Dermis microvascular lymphatic vessel endothelial cell (primary cell): ENCODE data around the gene TMA7. TPM values are rescaled to one million over a fixed set of nuclear protein-coding genes. Genes with fewer than 3 reads are reported as not detected.
"Not testable (repeated sequence)": the region's sequence is repeated elsewhere in the genome, so short reads cannot be mapped to it uniquely, and the experiment has no call there.

ENCODE experiments used
- DNase-seq, 2 donors: peaks; one replicate each; pipeline versions ENCODE4 v3.0.0 to v3.0.0-alpha.2; 2010; ENCODE audit warnings: low read depth in 2 of 2
- total RNA-seq: library from RNA; depleted of rRNA; stranded (reverse); fragments of >200 nt; gene quantifications from 2 replicates; pipeline ENCODE4 v1.2.1, GENCODE V29; 2014

TMA7 gene
- total RNA-seq: 108 and 193 TPM in 2 replicates

DNA sequence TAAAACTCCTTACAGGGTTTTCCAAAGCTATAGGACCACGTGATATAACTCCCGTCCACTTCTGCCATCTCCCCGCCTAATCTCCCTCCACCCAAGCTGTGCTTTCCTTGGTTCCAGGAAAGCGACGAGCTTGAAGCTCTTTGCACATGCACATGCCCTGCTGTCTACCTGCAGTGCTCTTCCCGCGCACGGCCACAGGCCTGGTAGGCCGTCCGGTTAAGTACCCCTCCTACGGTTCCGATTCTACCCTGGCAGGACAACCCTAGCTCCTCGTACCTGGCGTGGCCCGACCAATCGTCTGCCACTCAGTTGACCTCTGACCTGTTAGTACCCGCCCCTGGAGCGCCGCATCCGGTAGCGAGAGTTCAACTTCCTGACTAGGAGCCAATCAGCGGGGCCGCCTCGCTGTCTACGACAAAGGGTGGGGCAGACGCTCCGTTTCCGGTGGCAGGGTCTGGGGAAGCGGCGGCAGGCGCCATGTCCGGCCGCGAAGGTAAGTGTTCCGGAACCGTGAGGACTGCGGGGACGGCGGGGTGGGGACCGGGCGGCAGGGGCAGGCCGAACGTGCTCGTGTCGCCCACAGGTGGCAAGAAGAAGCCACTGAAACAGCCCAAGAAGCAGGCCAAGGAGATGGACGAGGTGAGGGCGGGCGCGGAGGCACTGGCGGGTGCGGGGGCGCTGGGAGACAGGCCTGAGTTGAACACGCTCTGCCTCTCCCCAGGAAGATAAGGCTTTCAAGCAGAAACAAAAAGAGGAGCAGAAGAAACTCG lies at the start of gene TMA7, which contains the start of gene CCDC51:
TSS of gene TMA7 (plus strand) at position 438 of the 770 bp plus-strand sequence. CDS start at position 478, 40 bp downstream.
TSS of gene CCDC51 (minus strand) at position 300 of the 770 bp plus-strand sequence. CDS start 4,991 bp downstream, outside the sequence.
- peak; percentile 91 to 97 for DNase-seq

DNA sequence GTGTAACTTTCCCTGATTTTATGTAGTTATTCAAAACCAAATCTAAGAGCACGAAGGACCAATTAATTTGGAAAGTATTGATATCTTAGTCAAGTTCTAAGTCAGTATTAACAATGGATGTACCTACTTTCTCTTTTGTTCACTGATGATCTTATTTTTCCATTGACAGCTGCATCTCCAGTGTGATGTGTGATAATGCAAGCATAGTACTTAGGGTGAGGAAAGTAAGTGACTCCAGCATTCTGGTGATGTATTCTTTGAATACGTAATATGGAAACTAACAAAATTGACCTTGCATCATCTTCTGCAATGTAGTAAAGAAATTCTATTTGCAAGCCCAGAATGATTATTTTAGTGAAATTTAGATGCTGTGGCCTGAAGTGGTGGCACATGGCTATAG lies 45.7 kb upstream of the TMA7 start:
- DNase-seq: no peak

DNA sequence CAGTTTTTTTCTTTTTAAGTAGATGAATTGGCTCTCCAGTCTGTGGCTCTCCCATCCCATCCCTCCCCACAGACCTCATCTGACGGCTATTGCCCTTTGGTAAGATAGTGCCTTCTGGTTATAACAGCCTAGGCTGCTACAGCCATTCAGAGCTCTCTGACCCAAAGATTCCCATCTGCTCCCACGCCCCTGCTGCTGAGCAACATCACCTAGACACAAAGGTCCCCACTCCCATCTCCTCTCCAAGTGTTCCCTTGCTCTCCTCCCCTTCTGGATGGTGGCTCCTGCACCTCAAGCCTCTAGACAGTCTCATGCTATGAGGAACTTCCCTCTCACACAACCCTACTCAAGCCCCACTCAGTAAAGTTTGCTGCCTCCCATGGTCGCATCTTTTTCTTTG lies 44.3 kb upstream of the TMA7 start:
- DNase-seq: no peak

DNA sequence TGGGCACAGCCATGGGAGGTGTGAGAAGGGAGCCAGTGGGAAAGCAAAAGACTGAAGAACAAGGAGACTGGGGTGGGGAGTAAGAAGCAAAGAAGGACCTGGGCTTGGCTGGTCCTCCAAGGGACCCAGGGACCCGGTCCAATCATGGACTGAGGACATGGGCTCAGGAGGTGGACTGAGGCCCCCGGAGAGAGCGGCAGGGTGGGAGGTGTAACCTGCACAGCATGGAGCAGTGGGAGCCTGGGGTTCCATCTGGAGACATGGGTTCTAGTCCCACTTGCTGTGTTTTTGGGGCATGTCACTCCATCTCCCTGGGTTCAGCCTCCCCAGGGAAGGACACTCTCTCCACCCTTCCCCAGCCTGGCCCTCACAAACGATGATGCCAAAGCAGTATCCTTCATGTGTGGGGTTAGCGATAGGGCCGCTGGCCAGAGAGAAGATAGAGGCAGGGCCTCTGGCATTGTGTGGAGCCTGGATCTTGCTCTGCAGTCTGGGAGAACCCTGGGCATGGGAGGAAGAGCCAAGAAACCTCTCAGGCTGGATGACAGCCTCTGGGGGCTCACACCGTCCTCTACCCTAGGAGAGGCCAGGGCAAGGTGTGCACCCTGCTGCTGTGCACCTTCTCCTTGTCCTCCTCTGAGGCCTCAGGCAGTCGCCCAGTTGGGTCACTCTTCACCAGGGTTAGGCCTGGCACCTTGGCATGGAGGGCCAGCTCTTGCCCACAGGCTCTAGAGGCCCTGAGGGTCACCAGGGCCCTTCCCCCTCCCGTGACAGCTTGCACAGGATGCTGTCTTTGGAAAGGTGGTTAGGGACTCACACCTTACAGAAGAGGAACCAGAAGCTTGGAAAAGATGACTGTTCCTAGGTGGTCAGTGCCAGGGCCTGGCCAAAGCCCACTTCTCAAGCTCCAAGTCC lies 42.0 kb upstream of the TMA7 start:
- DNase-seq: no peak

DNA sequence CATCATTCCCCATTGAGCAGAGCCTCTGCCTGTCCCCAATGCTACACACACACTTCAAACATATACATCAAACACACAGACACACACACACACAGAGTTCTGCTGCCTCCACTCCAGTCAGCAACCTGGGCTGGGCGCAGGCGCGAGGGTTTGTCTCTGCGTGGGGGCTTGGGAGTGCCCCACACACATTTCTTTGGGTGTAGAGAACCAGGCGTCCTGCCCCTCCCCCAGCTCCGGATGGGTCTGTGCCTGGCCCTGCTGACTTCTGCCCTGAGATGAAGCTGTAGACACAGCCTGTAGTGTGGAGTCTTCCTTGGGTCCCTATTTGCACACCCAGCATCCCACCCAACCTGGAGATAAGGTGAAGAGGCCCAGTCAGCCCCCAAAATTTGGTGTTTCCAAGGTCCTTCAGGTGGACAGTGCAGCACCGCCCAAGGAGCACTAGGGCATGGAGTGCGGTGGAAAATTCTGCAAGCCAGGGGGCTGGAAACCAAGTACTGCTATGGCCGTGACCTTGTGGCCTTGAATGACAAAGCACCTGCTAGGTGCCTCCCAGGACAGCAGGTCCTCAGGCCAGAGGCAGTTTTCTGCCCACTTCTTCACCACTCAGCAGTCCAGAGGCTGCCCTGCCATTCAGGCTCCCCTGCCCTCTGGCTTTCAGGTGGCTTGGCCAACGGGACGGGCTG lies 41.2 kb upstream of the TMA7 start:
- no peak for DNase-seq

DNA sequence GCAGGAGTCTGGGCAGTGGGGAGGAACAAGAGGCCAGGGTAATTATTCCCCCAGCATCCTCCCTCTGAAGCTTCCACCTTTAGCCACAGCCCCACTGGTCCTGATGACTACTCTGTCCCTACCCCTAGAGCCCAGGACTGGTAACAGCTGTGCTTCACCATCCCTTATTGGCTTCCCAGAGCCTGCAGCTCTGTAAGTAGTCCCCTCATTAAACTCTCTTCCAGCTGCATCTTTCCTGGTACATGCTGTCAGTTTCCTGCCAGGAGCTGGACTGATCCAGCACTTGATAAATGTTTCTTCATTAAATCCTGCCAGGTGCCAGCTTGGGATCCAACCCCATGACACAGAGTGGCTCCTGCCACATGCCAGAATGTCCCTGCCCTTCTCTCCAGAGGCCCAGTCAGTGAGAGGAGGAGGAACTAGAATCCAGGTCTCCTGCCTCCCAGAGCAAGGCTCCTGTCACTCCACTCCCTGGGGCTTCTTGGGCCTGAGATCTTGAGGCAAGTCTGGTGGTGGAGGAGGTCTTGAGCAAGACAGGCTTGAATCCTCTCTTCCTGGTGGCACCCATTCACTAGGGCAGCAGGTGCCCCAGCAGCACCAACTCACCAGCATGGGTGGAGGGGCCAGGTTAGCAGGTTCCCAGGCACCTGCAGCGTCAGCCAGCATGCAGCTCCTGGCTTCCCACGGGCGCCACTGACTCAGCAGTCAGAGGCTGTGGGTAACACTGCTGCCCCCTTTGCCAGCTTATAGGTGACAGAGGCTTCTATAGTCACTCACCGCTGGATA lies 40.5 kb upstream of the TMA7 start:
- no peak for DNase-seq

DNA sequence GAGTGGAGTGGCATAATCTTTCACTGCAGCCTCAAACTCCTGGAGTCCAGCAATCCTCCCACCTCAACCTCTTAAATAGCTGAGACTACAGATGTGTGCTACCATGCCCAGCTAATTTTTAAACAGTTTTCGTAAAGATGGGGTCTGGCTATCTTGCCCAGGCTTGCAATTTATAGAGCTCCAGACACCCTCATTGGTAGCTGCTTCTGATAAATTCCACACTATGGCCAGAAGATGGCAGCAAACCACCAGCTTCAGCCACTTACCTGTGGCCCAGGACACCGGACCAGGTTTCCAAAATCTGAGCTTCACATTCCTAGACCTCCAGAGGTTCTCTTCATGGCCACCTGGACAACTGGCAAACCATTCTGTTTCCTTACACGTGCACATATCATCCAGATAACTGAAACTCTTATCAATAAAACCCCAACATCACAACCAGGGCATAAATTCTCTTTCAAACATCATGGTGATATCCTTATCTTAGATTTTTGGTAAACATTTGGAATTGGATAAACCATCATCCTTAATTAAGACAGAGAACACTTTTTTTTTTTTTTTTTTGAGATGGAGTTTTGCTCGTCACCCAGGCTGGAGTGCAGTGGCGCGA lies 39.1 kb upstream of the TMA7 start:
- peak; percentile 44 to 70 for DNase-seq

DNA sequence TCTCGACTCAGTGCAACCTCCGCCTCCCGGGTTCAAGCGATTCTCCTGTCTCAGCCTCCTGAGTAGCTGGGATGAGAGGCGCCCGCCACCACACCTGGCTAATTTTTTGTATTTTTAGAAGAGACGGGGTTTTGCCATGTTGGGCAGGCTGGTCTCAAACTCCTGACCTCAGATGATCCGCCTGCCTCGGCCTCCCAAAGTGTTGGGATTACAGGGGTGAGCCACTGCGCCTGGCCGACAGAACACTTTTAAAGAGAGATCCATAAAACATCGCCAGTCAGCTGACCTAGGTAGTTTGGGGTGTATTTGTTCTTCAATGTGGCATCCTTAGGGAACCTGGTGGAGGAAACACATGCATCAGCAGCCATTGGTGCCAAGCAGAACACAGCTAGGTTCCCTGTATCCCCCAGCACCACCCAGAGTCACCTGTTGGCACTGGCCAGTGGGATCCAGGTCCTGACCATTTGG lies 38.6 kb upstream of the TMA7 start:
- DNase-seq: not testable (repeated sequence)

DNA sequence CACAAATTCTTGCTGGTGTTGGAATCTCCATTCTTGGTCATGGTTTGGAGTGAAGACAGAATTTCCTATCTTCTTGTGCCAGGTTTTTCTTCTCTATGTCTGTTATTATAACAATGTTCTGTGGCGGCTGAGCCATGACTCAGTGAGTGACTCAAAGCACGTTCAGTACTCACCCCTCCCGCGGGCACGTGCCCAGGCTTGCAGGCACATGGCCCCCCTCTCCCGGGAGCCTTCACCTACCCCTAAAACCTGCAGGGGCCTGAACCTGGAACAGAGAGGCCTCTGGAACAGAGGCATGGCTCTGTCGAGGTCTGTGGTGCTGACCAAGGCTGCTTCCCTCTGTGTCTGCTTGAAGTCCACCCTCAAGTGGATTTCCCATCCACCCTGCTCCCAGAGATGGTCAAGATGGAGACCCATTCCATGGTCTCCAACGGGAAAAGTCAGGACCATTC lies 37.8 kb upstream of the TMA7 start:
- DNase-seq: peak; percentile 62 to 88

DNA sequence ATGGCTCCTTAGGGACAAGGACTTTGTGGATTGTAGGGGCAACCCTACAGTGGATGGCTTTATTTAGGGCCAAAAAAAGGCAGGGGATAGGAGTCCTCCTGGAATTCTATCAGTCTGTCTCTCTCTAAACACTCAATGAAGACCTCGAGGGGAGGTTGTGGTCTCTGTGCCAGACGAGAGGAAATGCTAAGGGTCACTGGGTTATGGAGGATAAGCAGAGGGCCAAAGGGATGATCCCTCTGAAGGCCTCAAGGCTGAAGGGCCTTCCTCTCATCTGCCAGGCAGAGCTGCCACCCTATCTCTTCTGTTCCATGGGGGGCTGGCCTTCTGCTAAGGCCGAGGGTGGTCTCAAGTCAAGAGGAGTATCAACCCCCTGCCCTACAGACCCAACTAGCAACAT lies 37.1 kb upstream of the TMA7 start:
- DNase-seq: no peak

DNA sequence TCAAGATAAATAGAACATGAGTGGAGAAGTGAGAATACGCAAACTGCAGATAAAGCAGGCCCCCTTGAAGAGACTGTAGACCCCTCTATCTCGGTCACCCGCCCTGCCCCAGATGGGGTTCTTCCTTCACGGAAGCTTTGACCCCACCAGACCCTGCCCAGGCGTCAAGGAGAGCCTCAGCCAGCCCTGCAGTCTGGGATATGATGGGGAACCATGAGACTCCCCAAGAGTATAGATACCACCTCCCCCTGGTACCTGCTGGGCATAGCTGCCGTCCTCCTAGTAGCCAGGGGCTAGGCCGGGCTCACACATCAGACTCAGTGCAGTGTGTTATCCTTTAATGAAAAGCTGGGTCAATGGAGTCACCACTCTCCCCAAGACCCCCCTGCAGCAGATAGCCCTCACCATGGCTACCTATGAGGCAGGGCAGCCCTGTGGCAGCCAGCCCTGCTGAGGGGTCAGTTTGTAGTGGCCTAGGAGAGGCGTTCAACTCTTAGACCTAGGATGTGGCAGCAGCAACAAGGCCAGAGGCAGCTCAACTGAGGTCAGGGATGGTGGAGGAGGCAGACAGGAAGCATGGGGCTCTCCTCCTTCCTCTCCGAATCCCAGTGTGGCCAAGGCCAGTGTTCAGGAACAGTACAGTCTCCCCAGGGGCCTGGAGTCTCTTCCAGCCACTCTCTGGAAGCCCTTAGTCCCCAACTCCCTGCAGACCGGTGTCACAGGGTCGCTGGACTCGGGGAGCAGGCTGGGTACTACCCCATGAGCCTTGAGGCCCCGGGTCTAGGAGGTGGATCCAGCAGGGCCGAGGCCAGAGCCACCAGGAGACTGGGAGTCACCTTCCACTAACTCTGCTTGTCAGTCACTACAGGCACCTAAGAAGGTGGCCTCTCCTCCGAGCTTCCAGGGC lies 36.3 kb upstream of the TMA7 start:
- DNase-seq: no peak

DNA sequence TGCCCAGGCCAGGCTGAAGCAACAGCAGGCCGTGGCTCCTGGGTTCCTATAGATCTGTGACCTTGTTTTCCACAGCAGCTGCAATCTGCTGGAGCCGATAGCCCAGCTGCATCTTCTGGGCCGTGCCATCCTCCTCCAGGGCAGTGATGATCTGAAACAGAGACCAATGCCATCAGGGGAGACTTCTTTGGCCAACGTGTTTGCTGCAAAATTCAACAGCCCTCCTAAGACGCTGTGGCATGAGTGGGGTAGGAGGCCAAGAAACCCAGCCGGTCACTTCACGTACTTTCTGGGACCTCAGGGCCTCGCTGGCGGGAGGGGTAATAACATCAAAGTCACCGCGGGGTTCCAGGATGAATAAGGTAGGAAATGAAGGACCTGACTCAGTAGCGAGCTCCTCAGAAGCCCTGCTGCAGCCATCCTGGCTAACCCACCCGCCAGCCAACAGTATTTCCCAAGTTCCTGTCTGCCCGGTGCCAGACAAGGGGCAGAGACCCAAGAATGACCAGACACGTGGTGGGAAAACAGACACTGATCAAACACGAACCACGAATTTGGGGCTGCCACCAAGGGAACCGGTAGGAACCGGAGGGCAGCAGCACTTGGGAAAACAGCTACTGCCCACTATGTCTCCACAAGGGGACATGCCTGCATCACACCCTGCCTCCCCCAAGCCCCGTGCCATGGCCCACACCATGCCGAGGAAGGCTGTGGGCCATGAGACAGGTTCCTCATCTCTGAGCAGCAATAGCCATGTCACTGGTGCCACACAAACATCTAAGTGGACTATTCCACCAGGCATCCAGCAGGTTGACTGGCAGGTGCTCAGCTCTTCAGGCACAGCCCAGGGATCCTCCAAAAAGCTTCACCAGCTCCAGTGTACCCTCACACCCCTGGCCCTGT lies 35.4 kb upstream of the TMA7 start:
- no peak for DNase-seq

DNA sequence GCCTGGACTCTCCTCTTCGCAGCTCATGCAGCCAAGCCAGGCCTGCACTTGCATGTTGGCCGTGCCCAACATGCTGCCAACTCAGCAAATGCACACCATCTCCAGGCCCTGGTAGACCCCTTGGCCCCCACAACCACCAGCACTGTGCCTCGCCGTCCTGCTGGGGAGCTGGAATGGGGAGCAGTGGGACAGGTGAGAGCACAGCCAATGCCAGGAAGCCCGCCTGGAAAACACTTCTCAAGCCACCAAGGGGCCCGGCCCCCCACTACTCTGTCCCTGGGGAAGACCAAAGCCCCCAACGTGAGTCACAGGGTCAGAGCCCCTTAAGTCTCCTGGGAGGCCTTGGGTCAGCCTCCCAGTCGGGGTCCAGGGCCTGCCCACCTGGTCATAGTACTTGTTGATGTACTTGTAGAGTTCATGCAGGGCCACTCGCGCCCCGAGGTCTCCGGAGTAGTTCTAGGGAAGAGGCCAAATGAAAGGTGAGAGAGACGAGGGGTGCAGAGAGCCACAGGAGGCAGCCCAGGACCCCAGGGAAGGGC lies 34.6 kb upstream of the TMA7 start:
- DNase-seq: no peak

DNA sequence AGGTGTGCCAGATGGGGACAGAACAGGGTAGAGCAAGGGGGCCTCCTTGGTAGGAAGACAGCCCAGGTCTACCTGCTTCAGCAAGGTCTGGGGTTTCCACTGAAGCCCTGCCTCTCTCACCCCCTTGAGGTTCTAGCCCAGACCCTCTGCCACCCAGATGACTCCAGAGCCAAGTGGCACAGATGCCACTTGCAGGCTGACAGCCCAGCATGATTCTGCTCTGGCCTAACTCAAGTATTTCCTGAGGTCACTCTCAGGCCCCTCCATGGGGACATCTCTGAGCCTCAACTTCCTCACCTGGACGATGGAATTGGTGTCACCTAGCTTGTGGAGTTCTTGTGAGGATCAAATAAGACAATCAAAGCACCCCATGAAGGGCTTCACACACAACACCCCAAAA lies 34.1 kb upstream of the TMA7 start:
- DNase-seq: no peak

DNA sequence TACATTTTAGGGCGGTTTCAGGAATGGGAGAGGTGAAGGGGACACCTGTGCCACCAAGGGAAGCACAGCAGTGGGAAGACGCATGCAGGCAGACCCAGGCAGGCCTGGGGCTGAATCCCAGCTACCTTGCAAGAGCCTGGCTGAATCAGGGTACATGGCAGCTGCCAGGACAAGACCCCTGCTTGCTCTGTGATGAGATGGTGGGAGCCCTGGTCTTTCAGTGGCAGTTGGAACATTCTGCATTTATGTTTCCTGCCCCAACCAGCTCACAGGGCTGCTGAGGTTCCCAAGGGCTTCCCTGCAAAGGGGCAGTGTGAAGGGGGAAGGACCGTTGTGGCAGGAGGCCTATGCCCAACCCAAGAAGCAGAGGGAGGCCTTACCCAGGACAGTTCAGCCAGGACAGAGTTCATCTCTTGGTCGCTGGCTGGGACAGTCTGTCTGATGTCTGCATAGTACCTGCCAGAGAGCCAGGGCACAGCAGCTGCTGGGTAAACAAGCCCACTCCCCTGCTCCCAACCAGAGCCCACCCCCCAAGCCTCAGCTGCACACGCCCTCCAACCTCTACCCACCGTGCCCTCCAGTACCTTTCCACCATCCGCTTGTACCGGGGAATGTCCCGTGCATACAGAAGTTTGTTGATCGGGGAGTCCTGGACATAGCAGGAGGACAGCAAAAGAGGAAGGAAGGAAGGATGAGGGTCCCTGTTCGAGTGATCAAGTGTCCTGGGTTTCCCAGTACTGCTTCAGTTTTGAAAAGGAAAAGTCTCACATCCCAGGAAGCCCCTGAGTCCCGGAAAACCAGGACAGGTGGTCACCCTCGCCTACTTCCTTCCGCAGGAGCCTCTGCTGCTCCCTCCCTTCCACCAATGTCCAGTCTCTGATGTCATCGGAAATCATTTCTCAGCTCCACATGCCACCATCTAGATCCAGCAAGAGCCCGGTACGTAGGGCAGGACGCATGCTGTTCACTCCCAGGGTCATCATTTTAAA lies 33.3 kb upstream of the TMA7 start:
- DNase-seq: peak; percentile 25 to 26

DNA sequence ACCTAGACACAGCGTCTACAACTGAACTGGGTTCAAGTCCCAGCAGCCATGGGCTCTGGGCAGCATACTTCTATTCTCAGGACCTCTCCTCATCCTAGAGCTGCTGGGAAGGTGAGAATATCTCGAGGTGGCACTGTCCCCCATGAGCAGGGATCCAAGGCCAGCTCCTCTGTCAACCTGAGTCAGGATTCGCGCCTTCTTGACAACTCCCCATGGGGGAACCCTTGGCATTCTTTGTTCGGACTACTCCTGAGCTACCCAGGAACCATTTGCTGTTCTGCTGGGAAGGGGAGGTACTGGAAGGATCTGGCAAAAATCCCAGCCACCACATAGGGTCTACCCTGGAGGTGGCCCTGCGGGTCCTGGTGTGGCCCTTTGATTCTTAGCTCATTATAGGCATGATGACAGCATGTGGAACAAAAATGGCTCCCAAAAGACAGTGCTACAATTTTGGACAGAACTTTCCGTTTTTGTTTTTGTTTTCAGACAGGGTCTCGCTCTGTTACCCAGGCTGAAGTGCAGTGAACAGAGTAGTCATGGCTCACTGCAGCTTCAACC lies 32.4 kb upstream of the TMA7 start:
- no peak for DNase-seq
